Activated CD4-positive, alpha-beta T cell treated with anti-CD3 and anti-CD28 coated beads, Interleukin-10, Interleukin-2, amounts not matched to agents 100 ng/mL and 50 ng/mL, durations not matched to agents 16 hours and 8 hours (primary cell): Measurements from ENCODE around the gene TMBIM4.
"Not testable (repeated sequence)": the region's sequence is repeated elsewhere in the genome, so short reads cannot be mapped to it uniquely, and the experiment has no call there.

ENCODE experiments used
- DNase-seq: peaks from one replicate; pipeline ENCODE4 v3.0.0-alpha.2; 2020

The TMBIM4 gene, protein sequence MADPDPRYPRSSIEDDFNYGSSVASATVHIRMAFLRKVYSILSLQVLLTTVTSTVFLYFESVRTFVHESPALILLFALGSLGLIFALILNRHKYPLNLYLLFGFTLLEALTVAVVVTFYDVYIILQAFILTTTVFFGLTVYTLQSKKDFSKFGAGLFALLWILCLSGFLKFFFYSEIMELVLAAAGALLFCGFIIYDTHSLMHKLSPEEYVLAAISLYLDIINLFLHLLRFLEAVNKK

DNA sequence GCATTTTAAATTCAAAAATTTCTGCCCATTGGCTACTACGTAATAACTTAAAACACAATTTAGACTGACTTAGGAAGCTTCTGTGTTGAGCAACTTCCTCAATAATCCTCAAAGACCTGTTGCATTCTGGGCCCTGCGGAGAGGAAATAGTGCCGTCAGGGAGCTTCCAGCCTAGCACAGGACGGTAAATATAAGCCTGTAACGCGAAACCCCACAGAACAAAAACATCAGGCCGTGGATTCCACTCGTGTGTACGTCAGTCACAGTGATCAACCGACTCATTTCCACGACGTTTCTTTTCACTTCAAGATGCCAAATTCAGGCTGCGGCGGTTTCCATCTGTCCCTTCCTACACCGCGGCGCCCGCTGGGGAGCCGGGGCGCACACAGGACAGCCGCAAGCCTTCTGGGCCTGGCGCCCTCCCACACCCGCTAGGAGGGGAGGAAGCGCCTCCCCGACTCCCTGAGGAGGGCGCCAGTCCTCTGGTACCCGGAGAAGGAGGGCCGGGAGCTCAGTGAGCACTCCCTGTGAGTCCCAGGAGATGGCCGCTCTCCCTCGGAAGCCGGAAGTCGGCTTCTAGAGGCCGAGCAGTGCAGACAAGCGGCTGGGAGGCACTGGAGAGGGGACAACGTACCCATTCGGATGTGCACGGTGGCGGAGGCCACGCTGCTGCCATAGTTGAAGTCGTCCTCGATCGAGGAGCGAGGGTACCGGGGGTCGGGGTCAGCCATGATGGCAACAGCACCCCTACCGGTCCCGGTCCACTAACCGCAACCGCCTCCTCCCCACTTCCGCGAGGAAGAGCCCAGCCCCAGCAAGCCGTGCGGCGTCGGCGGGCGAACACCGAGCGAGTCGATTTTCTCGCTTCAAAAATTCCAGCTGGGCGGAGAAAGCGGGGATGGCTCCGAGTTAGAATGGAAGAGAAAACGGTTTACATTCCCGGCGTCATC, at the start of gene TMBIM4:
Gene TMBIM4, minus strand, starts transcription at position 776 of the 950 bp plus-strand sequence. Its CDS starts 45 bp downstream, at position 731.
- DNase-seq: peak; percentile 90

DNA sequence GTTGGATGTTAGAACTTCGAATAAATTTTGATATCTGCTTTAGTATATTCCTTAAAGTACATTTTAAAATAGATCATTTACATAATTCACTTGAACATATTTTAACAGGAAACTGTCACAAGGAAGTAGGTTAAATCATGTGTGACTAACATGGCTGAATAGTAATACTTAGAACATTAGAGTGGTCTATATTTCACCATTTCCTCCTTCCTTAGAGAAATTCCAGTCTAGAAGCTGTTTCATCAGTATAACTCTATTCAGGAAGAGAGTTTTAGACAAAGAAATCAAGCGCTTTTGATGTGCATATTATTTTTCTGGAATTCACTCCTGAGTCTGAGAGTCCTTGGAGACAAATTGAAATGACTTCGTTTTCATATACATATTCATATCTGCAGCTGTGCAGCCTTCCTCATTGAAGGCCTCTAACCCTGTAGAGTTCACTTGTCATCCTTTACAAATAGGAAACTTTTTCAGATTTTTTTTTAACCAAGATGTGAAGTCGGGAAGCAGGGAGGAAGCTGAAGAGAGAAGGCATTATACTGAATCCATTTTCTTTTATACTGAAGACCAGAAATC, 47.6 kb upstream of the TMBIM4 start:
- DNase-seq: no peak

DNA sequence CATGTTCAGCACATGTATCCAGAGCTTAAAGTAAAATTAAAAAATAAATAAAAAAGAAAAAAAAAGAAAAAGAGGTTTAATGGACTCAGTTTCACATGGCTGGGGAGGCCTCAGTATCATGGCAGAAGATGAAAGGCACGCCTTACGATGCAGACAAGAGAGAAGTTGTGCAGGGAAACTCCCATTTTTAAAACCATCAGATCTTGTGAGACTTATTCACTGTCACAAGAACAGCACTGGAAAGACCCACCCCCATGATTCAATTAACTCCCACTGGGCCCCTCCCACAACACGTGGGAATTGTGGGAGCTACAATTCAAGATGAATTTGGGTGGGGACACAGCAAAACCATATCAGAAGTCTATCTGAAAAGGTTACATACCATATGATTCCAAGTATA, 43.2 kb upstream of the TMBIM4 start:
- not testable (repeated sequence) for DNase-seq

DNA sequence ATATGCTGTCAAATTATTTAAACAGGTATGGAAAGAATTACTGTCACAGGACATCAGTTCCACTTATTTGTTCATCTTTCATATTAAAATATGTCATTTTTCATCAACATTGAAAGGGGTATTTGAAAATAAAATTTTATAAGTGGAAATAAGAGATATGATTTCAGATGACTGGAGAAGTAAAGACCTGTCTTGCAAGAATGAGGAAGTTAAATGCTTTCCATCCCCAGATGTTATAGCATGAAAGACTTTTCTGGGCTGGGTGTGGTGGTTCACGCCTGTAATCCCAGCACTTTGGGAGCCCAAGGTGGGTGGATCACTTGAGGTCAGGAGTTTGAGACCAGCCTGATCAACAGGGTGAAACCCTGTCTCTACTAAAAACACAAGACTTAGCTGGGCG, 41.8 kb upstream of the TMBIM4 start:
- not testable (repeated sequence) for DNase-seq

DNA sequence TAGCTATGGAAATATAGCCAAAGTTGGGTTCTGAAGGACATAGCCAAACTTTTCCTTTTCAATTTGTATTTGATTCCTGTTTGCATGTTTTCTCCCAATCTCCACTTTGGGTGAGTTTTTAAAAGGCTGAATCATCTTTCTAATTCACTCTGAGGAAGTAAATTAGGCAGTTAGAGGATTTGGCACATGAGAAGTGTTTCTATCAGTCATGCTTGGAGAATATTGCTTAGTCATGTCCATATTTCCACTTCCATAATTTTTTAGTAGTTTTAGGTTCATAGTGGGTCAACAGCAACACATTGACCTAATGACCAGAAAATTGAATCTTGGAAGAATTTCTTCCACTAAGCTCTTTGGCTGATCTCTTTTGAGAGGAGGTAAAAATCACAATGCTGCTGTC, 41.0 kb upstream of the TMBIM4 start:
- no peak for DNase-seq

DNA sequence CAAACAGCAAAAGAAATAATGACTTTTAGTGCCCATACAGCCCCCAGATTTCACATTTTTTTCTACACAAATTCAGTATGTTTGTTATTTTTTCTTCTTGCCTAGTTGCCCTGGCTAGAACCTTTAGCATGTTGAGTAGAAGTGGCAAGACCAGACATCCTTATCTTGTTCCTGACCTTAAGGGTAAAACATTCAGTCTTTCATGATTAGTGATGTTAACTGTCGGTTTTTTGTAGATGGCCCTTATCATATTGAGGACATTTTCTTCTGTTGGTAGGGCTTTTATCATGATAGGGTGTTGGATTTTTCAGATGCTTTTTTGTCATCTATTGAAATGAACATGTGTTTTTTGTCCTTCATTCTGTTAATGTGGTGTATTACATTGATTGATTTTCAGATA, 36.3 kb upstream of the TMBIM4 start:
- DNase-seq: no peak

DNA sequence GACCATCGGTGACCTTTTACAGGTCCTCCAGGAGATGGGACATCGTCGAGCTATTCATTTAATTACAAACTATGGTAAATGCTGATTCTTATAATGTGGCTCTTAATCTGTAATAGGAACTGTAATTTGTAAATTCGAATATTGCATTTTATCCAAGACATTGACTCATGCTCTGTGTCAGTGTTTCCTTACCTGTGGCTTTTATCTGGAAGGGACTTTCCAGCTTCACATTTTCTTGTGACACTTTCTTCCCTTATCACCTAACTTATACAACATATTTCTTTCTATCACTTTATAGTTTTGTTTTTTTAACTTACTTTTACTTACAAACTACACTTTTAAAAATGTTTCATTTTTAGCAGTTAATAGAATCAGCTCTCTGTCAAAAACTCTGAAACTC, 34.0 kb upstream of the TMBIM4 start:
- DNase-seq: peak; percentile 52

DNA sequence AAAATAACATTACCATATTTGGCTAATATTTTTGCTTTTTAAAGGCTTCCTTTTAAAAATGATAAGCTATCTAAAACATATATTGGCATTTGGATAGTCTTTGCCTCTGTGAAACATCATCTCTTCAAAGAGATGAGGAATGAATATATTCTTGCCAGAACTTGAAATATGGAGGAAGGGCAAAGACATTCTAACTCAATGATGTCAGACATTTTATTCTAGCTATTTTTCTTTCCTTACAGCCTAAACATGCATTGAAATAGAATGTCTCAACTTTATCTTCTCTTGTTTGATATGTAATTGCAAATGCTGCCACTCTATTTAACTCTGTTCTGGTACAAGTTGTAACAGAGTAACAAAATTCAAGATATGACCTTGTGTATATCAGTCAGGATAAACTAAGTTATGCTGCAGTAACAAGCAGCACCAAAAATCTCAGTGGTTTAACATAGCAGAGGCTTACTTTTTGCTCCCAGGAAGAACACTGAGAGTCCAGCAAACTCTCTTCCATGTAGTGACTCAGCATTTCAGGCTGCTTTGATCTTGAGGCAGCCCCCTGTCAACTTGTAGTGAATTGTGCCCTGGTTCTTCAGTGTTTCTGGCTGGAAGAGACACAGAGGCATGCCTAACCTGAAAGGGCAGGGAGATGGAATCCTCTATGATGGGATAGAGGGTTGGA, 30.2 kb upstream of the TMBIM4 start:
- no peak for DNase-seq

DNA sequence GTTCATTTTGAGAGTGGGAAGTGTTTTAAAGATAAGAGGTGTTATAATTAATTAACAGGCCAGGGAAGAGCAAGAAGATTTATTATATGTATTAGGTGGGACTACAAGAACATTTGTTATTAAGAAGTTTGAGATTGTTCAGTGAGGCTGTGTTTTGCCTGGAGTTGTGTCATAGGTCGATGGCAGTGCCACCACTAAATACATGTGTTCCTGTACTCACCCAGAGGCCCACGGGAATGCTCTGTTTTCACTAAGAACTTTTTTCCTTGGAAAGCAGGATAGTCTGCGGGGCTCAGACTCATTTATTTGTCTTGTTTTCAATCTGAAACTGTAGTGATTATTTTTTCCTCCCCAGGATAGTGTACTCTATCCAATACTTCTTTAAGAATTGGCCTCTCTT, 29.3 kb upstream of the TMBIM4 start:
- DNase-seq: no peak

DNA sequence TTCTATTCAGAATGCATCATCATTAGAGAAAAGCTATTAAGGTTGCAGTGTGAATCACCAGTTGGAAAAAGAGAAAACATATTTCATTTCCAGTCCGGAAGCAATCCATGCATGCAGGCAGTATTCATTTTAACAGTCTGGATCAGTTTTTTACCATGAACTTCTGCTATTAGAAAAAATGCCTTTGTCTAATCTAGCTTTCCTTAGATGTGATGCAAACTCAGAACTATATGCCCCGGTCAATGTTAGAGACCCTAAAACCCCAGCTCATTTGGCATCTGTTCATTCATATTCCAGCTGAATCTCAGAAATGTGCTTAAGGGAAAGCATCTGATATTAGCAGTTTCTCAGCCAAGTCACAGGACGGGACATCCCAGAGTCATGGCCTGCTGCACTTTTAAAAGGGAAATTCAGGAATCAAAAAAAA, 27.7 kb upstream of the TMBIM4 start:
- no peak for DNase-seq

DNA sequence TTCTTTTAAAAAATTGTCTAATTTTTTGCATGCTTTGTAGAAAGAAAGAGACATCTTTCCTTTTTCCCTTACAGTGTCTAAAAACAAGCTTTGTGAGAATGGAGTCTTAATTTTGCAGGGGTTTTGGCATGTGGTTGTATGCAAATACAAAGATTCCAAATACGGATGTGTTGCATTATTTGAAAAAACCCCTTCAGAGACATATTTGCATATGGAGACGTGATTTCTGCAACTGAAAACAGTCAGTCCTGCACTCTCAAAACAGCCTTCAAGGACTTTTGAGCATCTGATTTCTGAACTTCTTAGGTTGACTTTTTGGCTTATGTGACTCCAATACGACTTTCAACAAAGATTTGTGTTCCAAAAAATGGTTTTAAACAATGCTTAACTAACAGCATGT, 27.0 kb upstream of the TMBIM4 start:
- DNase-seq: peak; percentile 75

DNA sequence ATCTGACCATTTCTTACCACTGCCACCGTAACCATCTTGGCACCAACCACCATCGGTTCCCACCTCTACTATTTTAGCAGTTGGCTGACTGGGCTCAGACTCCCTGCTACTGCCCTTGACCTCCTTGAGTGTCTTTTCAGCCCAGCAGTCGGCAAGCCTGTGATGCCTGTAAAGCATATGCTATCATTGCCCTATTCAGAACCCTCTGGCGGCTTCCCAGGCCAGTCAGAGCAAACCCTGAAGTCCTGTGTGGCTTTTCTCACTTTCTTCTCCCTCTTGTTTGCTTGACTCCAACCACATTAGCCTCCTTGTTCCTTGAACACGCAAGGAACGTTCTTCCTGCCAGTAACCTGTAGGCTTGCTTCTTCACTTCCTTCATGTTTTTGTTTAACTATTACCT, 25.4 kb upstream of the TMBIM4 start:
- DNase-seq: no peak

DNA sequence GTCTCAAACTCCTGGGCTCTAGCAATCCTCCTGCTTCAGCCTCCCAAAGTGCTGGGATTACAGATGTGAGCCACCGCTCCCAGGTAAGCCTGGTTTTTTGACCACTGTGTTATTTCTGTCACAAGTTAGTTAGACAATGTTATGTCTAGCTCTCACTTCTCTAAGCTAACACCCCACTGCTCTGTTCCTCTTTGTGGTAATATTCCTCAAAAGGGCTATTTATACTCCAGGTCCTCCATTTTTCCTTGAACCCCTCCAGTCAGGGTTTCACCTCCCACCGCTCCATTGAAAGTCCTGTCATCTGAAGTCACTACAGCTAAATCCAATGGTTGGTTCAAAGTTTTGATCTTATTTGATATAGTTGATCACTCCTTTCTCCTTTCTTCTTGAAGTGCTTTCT, 24.3 kb upstream of the TMBIM4 start:
- no peak for DNase-seq

DNA sequence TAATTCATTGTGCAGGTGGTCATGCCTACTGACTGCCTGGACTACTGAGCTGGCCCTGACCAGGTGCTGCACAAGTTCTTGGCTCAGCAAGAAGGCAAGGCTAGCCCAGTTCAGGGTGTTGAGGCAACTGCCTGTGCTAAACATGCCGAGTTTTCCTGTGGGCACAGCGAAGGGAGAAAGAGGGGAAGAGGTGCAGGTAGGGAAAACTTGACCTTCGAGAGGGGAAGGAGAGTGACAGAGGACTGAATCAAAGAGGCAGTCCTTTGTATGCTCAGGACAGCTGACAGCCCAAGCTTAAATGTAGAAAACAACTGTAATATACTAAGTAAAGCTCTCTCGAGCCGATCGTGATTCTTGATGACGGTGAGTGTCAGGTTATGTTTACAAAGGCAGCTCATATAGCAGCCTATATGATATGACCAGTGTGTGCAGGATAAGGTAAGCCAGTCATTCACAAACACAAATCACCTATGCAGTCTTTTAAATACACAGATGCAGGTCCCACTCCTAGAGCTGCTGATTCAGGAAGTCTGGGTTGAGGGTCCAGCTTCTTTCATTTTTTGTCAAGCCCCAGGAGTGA, 21.8 kb upstream of the TMBIM4 start:
- no peak for DNase-seq

DNA sequence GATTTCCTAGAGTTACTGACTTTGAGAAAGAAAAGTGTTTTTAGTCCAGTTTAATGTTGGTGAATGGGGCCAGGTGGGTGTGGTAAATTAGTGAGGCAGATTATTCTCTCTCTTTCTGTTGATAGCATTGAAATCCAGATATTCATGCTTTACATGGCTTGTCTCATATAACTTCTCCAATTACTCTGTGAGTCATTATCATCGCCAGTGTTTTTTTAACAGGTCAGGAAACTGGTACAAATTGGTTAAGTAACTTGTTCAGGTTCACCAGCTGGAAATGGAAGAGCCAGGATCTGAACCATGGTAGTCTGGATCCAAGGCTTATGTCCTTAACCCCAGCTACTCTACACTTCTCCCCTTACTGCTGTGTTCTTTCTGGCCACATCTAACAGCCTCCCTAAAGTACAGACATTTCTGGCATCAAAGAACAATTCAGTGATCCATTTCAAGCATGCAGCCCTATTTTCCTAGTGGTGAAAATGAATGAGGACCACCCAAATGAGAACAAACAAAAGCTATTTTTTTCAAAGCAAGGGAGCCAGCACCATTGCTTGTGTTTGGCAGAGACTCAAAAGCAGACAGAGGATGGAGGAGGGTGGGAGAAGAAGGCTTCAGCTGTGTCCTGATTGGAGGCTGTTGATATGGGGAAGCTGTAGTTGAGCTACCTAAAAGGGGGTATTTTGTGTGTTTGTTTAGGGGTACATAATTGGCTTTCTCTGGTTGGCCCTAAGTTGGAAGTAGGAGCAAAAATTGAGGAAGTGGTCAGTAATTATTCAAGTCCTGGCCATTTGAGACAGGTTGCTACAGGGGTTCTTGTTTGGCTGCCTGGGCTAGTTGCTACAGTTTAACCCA, 20.9 kb upstream of the TMBIM4 start:
- DNase-seq: no peak

DNA sequence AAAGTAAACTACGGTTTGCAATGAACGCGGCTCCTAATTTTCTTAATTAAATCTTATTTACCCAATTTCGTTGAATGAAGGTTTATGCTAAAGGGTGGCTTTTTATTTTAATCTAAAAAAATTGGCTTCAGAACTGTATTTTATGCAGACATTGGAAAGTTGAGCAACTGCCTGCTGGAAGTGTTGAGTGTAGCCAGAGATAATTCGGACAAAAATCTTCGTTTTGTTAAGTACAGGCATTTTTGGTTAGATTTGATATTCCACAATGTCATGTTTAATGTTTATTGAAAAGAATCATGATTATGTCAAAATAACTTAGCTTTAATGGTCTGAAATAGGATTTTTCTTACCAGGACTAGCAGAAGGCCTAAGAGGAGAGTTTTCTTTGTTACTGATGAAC, 20.1 kb upstream of the TMBIM4 start:
- DNase-seq: no peak

DNA sequence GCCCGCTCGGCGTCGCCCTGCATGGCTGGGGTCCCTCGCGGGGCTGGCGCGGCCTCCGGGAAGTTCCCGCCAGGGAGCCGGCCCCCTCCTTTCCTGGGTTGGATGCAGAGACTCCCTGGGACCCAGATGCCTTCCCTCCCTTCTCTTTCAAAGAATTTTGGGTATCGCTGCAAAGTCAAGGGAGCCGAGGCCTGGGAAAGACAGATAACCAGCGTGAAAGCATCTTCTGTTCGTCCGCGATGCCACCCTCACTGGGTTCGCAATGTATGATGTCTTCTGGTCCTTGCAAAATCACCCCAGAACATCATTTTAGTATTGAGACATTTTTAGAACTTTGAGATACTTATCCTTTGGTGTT, 19.7 kb upstream of the TMBIM4 start:
- no peak for DNase-seq

DNA sequence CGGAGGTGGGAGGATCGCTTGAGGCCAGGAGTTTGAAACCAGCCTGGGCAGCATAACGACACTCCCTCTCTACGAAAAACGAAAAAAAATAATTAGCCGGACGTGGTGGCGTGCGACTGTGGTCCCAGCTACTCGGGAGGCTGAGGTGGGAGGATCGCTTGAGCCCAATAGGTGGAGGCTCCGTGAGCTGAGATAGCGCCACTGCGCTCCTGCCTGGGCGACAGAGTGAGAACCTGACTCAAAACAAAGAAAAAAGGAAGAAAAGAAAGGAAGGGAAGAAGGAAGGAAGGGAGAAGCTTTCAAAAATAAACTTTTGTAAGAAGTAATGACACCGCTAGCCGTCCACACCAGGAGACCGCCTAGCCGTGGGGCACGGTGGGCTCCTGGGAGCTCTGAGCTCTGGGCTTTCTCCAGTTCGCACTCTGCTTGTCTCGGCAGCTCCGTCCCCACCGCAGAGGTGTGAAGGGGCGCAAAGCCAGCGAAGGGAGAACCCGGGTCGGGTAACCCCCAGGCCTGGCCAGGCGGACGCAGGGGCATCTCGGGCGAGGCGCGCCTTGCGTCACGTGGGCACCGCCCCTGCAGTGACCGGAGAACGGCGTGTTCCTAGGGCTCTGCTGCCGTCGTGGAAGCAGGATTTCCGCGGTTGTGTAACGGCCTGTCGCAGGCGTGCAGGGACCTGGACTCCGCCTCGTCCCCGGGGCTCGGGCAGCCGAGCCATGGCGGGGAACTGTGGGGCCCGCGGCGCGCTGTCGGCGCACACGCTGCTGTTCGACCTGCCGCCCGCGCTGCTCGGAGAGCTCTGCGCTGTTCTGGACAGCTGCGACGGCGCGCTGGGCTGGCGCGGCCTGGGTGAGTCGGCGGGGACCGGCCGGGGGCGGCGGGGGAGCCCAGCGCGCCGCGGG, 19.0 kb upstream of the TMBIM4 start, which contains the start of gene IRAK3:
Gene IRAK3, plus strand, starts transcription at position 631 of the 902 bp plus-strand sequence. Its CDS starts 86 bp downstream, at position 717.
- DNase-seq: peak; percentile 59

DNA sequence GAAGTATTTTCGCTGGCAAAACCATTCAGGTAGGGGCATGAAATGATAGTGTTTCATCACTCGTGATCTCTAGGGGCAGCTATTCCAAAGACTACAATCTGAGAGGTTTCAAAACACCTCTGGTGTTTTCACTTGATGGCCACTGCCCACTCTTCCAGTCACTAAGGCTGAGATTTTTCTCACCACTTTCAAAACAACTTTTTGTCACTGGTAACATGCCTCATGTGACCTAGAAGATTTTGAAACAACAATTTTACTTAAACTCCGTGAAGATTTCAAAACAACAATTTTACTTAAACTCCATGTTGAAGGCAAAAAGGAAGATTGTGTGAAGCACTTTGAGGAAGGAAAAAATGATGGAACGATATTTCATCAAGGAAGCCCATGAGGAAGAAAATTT, 18.0 kb upstream of the TMBIM4 start:
- DNase-seq: no peak

DNA sequence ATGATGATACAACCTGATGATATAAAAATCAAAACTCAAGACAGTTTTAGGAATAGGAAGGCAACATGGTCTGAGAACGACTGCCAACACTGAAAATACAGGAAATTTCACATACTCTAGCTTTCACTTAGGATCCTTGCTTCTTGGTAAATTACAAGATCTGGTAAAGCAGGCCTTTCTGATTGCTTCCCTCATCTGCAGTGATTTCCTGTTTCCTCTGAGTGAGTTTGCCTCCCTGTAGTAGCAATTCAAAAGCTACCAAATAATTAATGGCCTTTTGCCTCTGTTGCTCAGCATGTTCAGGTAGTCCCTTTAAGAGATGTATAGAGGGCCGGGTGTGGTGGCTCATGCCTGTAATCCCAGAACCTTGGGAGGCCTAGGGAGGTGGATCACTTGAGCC, 17.2 kb upstream of the TMBIM4 start:
- no peak for DNase-seq

DNA sequence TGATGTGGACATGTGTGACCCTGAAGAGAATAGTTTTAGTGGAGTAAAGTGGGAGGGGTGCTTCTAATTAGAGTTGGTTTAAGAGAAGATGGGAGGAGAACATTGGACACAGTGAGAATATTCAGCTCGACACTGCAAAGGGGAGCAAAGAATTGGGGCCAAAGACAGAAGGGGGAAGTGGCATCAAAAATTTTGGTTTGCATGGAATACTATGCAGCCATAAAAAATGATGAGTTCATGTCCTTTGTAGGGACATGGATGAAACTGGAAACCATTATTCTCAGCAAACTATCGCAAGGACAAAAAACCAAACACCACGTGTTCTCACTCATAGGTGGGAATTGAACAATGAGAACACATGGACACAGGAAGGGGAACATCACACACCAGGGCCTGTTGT, 15.0 kb upstream of the TMBIM4 start:
- DNase-seq: not testable (repeated sequence)
